Fibroblast of lung (primary cell): ENCODE results near the gene P2RY8. TPM values are rescaled to one million over a fixed set of nuclear protein-coding genes. Genes with fewer than 3 reads are reported as not detected.

Experiments used
- DNase-seq, 2 donors: peaks; one replicate each; pipeline versions ENCODE4 v3.0.0 to v3.0.0-alpha.2; 2010; ENCODE audit warnings: low read depth in 2 of 2
- H2AFZ ChIP-seq: 2 replicates; pipeline ENCODE4 v1.5.1; 2012; ENCODE audit warnings: low read length, control low read depth, inconsistent platforms
- H3K27ac ChIP-seq: 2 replicates; pipeline ENCODE4 v1.5.1; 2011; ENCODE audit warnings: low read length, control low read depth; ENCODE audit not compliant: insufficient read depth
- H3K27me3 ChIP-seq: 2 replicates; pipeline ENCODE4 v1.5.1; 2011; ENCODE audit warnings: mild to moderate bottlenecking, low read length; ENCODE audit not compliant: control insufficient read depth, insufficient read depth
- H3K36me3 ChIP-seq: 2 replicates; pipeline ENCODE4 v1.5.1; 2011; ENCODE audit warnings: low read length; ENCODE audit not compliant: control insufficient read depth, insufficient read depth
- H3K4me1 ChIP-seq: 2 replicates; pipeline ENCODE4 v1.5.1; 2011; ENCODE audit warnings: low read length; ENCODE audit not compliant: control insufficient read depth, insufficient read depth; ENCODE audit errors: extremely low read depth
- H3K4me2 ChIP-seq: 2 replicates; pipeline ENCODE4 v1.5.1; 2011; ENCODE audit warnings: low read length, control low read depth; ENCODE audit not compliant: insufficient read depth; ENCODE audit errors: extremely low read depth
- H3K4me3 ChIP-seq, 4 experiments: fragments of 200-600 bp in 1 of 4; sonication (generic) in 1 of 4; replicated peaks in 1 of 4; 2 replicates each; pipeline ENCODE4 v1.5.1; 2011 to 2016; ENCODE audit warnings: low read length in 4 of 4, low read depth in 3 of 4, mild to moderate bottlenecking in 3 of 4, control low read depth in 2 of 4, inconsistent platforms in 1 of 4, mixed read lengths in 1 of 4; ENCODE audit not compliant: insufficient read depth in 1 of 4; ENCODE audit errors: control extremely low read depth in 1 of 4
- H3K79me2 ChIP-seq: 2 replicates; pipeline ENCODE4 v1.5.1; 2012; ENCODE audit warnings: mild to moderate bottlenecking, low read length, inconsistent platforms; ENCODE audit not compliant: control insufficient read depth, insufficient read depth
- H3K9ac ChIP-seq: 2 replicates; pipeline ENCODE4 v1.5.1; 2011; ENCODE audit warnings: mild to moderate bottlenecking, low read length, control low read depth; ENCODE audit not compliant: insufficient read depth
- H3K9me3 ChIP-seq: 2 replicates; pipeline ENCODE4 v1.5.1; 2012; ENCODE audit warnings: low read depth, low read length; ENCODE audit not compliant: control insufficient read depth, insufficient read depth
- H4K20me1 ChIP-seq: 2 replicates; pipeline ENCODE4 v1.5.1; 2011; ENCODE audit warnings: low read length; ENCODE audit not compliant: control insufficient read depth, insufficient read depth; ENCODE audit errors: extremely low read depth
- EZH2 ChIP-seq: IDR thresholded peaks from 2 replicates; pipeline ENCODE4 v1.5.1; 2012; ENCODE audit warnings: low read length, control low read depth, mild to moderate bottlenecking; ENCODE audit errors: missing control alignments
- polyA plus RNA-seq, 2 donors: library from polyadenylated mRNA; depleted of rRNA in 1 of 2; stranded (reverse) in 1 of 2; unstranded in 1 of 2; fragments of >200 nt; gene quantifications; 2 replicates each; pipeline ENCODE4 v1.2.1, GENCODE V29; 2011 to 2012; ENCODE audit warnings: missing spikeins in 1 of 2
- total RNA-seq: library from RNA; depleted of rRNA; stranded (reverse); fragments of >200 nt; gene quantifications from 2 replicates; pipeline ENCODE4 v1.2.1, GENCODE V29; 2014
- TF ChIP-seq, protein P1 (sequence below), 2 donors: IDR thresholded peaks in 1 of 2; conservative IDR thresholded peaks in 1 of 2; 1 replicate in 1 of 2; 2 replicates in 1 of 2; pipeline ENCODE4 v1.5.1; 2011 to 2012; ENCODE audit warnings: low read length in 2 of 2, control low read depth in 1 of 2, inconsistent platforms in 1 of 2, low read depth in 1 of 2, mild to moderate bottlenecking in 1 of 2

The P2RY8 gene
- total and polyA plus RNA-seq, 2 donors (not counting 1 experiment from before 2014, with no cell fraction given) = not detected

DNA sequence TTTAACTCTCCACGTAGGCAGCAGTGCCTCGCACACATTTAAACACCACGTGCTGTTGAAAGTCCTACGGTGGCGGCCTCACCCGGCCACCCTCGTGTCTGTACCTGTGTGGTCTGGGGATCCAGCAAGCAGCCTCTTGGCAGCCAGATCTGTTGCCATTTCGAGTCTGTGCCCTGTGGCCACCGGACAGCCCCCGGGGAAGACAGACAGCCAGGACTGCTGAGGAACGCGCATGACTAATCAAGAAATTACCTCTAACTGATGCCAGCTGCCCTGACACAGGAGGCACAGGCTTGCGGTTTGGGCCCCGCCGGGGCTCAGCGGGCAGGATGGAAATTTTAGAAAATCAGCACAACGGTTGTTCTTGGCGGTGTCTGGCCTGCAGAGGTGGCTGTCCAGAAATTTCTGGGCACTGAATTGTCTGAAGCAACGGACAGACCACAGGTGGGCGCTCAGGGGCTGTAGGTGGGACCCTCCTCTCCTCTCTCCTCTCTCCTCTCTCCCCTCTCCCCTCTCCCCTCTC, 68.7 kb downstream of the P2RY8 start:
- no peak overlapping the region for H2AFZ ChIP-seq
- peak in 1 of 2 donors; percentile 59 for DNase-seq
- TF ChIP-seq, protein P1, sequence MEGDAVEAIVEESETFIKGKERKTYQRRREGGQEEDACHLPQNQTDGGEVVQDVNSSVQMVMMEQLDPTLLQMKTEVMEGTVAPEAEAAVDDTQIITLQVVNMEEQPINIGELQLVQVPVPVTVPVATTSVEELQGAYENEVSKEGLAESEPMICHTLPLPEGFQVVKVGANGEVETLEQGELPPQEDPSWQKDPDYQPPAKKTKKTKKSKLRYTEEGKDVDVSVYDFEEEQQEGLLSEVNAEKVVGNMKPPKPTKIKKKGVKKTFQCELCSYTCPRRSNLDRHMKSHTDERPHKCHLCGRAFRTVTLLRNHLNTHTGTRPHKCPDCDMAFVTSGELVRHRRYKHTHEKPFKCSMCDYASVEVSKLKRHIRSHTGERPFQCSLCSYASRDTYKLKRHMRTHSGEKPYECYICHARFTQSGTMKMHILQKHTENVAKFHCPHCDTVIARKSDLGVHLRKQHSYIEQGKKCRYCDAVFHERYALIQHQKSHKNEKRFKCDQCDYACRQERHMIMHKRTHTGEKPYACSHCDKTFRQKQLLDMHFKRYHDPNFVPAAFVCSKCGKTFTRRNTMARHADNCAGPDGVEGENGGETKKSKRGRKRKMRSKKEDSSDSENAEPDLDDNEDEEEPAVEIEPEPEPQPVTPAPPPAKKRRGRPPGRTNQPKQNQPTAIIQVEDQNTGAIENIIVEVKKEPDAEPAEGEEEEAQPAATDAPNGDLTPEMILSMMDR (conservative IDR thresholded peaks at IDR 0.05 in 1 of 2, IDR thresholded peaks at IDR 0.05 in 1 of 2; ENCODE audit: low read depth in 1 of 2, low read length in 2 of 2) = no peak
- TF ChIP-seq EZH2 = no peak
- H3K79me2 ChIP-seq = no peaks in the 10 kb centered on the region
- H3K27me3 ChIP-seq = no peaks in the 10 kb centered on the region
- no peak overlapping the region for H3K9ac ChIP-seq
- H3K4me2 ChIP-seq = no peak overlapping the region
- no peak overlapping the region for H3K4me3 ChIP-seq
- H3K9me3 ChIP-seq = no peaks in the 10 kb centered on the region
- no peaks in the 10 kb centered on the region for H4K20me1 ChIP-seq
- no peaks in the 10 kb centered on the region for H3K4me1 ChIP-seq
- H3K27ac ChIP-seq = no peak overlapping the region
- H3K36me3 ChIP-seq = no peaks in the 10 kb centered on the region

DNA sequence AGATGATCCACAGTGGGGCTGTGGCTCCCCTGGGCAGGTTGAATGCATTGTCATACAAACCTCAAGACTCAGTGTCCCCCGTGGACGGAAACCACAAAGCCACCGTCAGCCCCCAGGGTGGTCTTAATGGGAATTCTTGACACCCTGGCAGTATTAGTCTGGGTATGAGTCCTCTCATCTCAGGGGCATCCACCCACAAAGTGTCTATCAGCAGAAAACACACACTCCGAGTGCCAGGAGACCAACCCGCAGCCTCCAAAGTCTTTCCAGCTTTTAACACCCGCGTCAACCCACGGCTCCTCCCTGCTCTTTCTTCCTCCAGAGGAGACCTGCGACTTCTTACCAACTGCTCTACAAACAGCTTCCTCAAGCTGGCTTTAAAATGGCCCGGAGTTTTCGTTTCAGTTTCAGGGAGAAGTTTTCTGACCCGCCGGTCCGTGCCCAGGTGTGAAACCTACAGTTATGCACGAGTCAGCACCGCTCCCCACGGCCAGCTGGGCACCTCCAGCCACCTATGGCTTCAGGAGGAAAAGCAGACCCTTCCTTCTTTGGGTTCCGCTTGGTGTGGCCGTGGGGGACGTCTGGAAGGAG, 69.9 kb downstream of the P2RY8 start:
- H3K79me2 ChIP-seq = no peaks in the 10 kb centered on the region
- H3K27me3 ChIP-seq = no peaks in the 10 kb centered on the region
- no peak overlapping the region for H2AFZ ChIP-seq
- no peaks in the 10 kb centered on the region for H4K20me1 ChIP-seq
- H3K27ac ChIP-seq = no peak overlapping the region
- no peaks in the 10 kb centered on the region for H3K36me3 ChIP-seq
- H3K4me1 ChIP-seq = no peaks in the 10 kb centered on the region
- H3K9ac ChIP-seq = no peak overlapping the region
- H3K4me2 ChIP-seq = no peak overlapping the region
- no peak overlapping the region for H3K4me3 ChIP-seq
- no peak for DNase-seq
- TF ChIP-seq EZH2 = no peak
- TF ChIP-seq, protein P1 (conservative IDR thresholded peaks at IDR 0.05 in 1 of 2, IDR thresholded peaks at IDR 0.05 in 1 of 2; ENCODE audit: low read depth in 1 of 2, low read length in 2 of 2) = no peak
- no peaks in the 10 kb centered on the region for H3K9me3 ChIP-seq

DNA sequence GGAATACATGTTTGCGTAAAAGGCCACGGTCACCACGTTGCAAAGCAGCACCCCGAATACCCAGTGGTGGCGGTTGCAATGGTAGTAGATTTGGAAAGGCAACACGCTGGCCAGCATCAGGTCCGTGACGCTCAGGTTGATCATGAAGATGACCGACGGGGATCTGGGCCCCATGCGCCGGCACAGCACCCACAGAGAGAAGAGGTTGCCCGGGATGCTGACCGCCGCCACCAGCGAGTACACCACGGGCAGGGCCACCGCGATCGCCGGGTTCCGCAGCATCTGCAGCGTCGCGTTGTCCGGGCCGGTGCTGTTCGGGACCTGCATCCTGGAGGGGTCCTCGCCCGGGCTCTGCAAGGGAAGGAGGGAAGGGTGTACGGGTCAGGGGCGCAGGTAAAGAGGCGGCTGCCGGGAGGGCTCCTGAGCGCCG, 70.7 kb downstream of the P2RY8 start:
- Histone ChIP-seq H3K4me1 (no peaks in the 10 kb centered on the region), H4K20me1 (no peaks in the 10 kb centered on the region), H3K27ac (no peak overlapping the region), H3K27me3 (no peaks in the 10 kb centered on the region), H3K4me2 (no peak overlapping the region), H3K79me2 (no peaks in the 10 kb centered on the region), H3K9me3 (no peaks in the 10 kb centered on the region), H3K36me3 (no peaks in the 10 kb centered on the region), H3K4me3 (no peak overlapping the region), H3K9ac (no peak overlapping the region), H2AFZ (no peak overlapping the region)
- TF ChIP-seq EZH2 = no peak
- TF ChIP-seq, protein P1 (conservative IDR thresholded peaks at IDR 0.05 in 1 of 2, IDR thresholded peaks at IDR 0.05 in 1 of 2; ENCODE audit: low read depth in 1 of 2, low read length in 2 of 2) = no peak
- no peak for DNase-seq
